C4-2B (cell line): ENCODE measurements around the gene WASF2.

Experiments used
- CTCF ChIP-seq: fragments of 450-650 bp; conservative IDR thresholded peaks from 2 replicates; pipeline ENCODE4 v1.5.1; 2017; ENCODE audit warnings: mild to moderate bottlenecking
- ZFX ChIP-seq: fragments of 450-650 bp; IDR thresholded peaks from 2 replicates; pipeline ENCODE4 v1.6.1; 2017

- no peak for TF ChIP-seq CTCF
- TF ChIP-seq ZFX = no peak
These were observed 71.4 kb downstream of the WASF2 start for GRCh38 chr1:27418326-27419185.
